ENCODE measurements around the gene ZNF12. TPM values are rescaled to one million over a fixed set of nuclear protein-coding genes. Genes with fewer than 3 reads are reported as not detected.

Gene ZNF12
- total and polyA plus RNA-seq, 2 of the 8 experiments (the other 6 are each of a cell fraction or from before 2014, with no cell fraction given): 6.7 to 16.2 TPM

DNA sequence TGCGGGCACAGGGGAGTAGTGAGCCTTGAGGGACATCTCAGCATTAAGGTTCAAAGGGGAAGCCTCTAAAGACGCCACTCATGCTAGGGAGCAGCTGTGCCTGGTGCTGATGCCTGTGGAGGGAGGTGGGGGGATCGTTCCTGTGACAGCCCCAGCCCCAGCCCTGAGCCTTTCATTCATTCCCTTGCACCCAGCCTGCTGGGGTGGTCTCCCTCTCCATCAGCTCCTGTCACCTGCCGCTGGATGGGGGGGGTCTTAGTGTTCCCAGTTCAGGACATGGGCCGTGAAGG lies 58.0 kb downstream of the ZNF12 start:
- FAIRE-seq: no peak
- H2BK15ac ChIP-seq (ENCODE audit: low read length): no peak overlapping the region
- POLR2A ChIA-PET (ENCODE audit: partially characterized antibody): interaction anchor here (0.8 kb wide), 1 partner anchor 13 kb away, joined by 3 read pairs; no protein-coding TSS in a partner anchor

More for the DNA sequence above, 58.0 kb downstream of the ZNF12 start:
- Histone ChIP-seq H3K9ac (replicated peaks in 1 of 4; ENCODE audit: extremely low read depth in 1 of 4, low read depth in 3 of 4, low read length in 3 of 4) (no peak overlapping the region), H3K27me3 (replicated peaks in 1 of 4; ENCODE audit: control insufficient read depth in 3 of 4, extremely low read depth in 1 of 4, insufficient read depth in 3 of 4, low read length in 3 of 4) (no peaks in the 10 kb centered on the region; a peak in 1 of 7 replicates), H3K4me3 (ENCODE audit: extremely low read depth in 1 of 4, insufficient read depth in 2 of 4, low read depth in 3 of 4, low read length in 4 of 4) (no peak overlapping the region), H4K5ac (ENCODE audit: insufficient read length, low read depth, low read length) (no peak overlapping the region), H4K8ac (ENCODE audit: extremely low read depth, insufficient read depth, low read length) (peak overlapping the region; percentile 8; the same call in 1 of the 2 replicates), H2AFZ (ENCODE audit: low read length) (no peak overlapping the region), H3K36me3 (ENCODE audit: control insufficient read depth in 2 of 4, insufficient read depth in 4 of 4, low read length in 3 of 4) (peaks cover 0 to 24% (median 5%) of the 10 kb centered on the region in 4 experiments; a peak in 5 of 8 replicates), H3K23me2 (ENCODE audit: low read depth, low read length) (no peaks in the 10 kb centered on the region), H4K91ac (replicated peaks; ENCODE audit: insufficient read length, low read length) (no peak overlapping the region), H3K27ac (ENCODE audit: low read depth, low read length) (no peak overlapping the region), H3K4me1 (replicated peaks in 1 of 4; ENCODE audit: control insufficient read depth in 3 of 4, insufficient read depth in 4 of 4, low read length in 3 of 4) (no peaks in the 10 kb centered on the region), H3K23ac (ENCODE audit: insufficient read length) (no peak overlapping the region), H2BK20ac (ENCODE audit: low read length) (no peak overlapping the region), H2BK5ac (ENCODE audit: low read depth, low read length) (no peak overlapping the region), H3K79me1 (ENCODE audit: low read depth, low read length) (no peaks in the 10 kb centered on the region; the same call in 1 of the 2 replicates), H3K14ac (ENCODE audit: insufficient read length) (no peak overlapping the region), H3K56ac (replicated peaks; ENCODE audit: insufficient read length, low read depth, low read length) (no peak overlapping the region), H4K20me1 (replicated peaks in 1 of 2; ENCODE audit: control insufficient read depth in 1 of 2, insufficient read depth in 2 of 2, low read length in 2 of 2) (peaks cover 0 to 2% of the 10 kb centered on the region in 2 experiments), H2BK120ac (replicated peaks; ENCODE audit: low read depth, low read length) (no peak overlapping the region), H3K79me2 (ENCODE audit: control insufficient read depth in 1 of 2, insufficient read depth in 2 of 2, low read length in 2 of 2) (no peaks in the 10 kb centered on the region), H3K18ac (ENCODE audit: extremely low read depth, low read length) (no peak overlapping the region), H3K4ac (replicated peaks; ENCODE audit: insufficient read length, low read depth, low read length) (no peak overlapping the region), H2BK12ac (ENCODE audit: low read depth, low read length) (no peak overlapping the region), H3K9me3 (ENCODE audit: insufficient read depth in 2 of 2, low read depth in 1 of 2, low read length in 1 of 2) (no peaks in the 10 kb centered on the region; a peak in 1 of 4 replicates), H3K4me2 (ENCODE audit: insufficient read depth in 1 of 2, low read depth in 2 of 2, low read length in 2 of 2) (no peak overlapping the region), H2AK5ac (ENCODE audit: low read depth, low read length) (no peak overlapping the region)
- CTCF ChIA-PET (ENCODE audit: partially characterized antibody): interaction anchor here (1.7 kb wide), 1 partner anchor 10 kb away, joined by 6 read pairs; no protein-coding TSS in a partner anchor
- DNase-seq (ENCODE audit: low read depth in 1 of 2, low spot score in 2 of 2): no peak
- 88% methylated on average over 5 of the region's 5 CpGs; no CpG with 5 or more reads in 1 of the 2 experiments for WGBS, 2 experiments (ENCODE audit: extremely low coverage in 1 of 2, insufficient coverage in 1 of 2, insufficient read length in 1 of 2, insufficient replicate concordance in 2 of 2, low coverage in 1 of 2, low lambda C conversion rate in 2 of 2, missing lambda C conversion rate in 1 of 2)
- TF ChIP-seq SIRT6 (IDR thresholded peaks at IDR 0.05; ENCODE audit: low read length): no peak

Measured in H1 (cell line).